ENCODE data around the gene TEC. TPM values are rescaled to one million over a fixed set of nuclear protein-coding genes. Genes with fewer than 3 reads are reported as not detected.

TEC gene
- total RNA-seq, 1 donor from 2014 or later = 3.1 TPM

DNA sequence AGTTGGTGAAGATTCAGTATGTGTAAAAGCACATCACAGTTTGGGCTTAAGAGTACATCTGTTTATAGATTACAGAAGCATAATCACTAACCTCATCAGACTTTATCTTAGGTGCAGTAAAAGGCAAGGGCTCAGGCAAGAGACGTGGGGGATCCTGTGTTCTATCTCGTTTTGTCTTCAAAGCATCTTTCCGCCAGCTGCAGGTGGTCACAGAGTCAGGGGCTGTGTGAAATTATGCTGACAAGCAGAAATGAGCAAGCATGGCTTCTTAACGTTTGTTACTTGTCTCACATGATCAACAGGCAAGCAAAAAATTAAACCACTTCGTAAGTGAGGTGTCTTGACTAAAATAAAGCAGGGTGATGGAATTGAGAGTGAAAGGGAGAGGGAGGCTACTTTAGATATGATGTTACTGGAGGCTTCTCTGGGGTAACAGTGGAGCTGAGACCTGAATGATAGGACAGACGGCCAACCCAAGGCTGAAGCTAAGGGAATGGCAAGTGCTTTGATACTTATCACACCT is 1.4 kb upstream of the TEC start:
- intact Hi-C loops (cut with DNase I) = loop anchor here (2.0 to 5.0 kb wide), 2 partner anchors 71 to 144 kb away; partner anchors contain the start of gene SLAIN2
- no peak for DNase-seq (ENCODE audit: low spot score)

DNA sequence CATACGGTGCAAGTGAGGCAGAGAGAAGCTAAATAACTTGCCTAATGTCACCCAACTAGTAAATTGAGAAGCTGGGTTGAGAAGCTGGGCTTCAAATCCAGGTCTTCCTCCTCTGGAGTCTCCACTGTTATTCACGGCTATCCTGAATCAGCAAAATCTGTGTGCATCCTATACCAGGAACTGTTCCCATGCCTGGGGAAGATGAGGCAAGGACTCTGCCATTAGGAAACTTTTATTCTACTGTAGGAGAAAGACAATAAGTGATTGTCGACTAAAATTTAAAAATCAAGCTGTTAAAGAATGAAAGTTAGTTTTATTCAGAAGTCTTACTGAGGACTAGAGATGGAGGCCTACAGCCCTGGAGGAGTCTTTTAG is 872 bp upstream of the TEC start:
- intact Hi-C loops (cut with DNase I) = loop anchor here (2.0 to 5.0 kb wide), 2 partner anchors 72 to 144 kb away; partner anchors contain the start of gene SLAIN2

DNA sequence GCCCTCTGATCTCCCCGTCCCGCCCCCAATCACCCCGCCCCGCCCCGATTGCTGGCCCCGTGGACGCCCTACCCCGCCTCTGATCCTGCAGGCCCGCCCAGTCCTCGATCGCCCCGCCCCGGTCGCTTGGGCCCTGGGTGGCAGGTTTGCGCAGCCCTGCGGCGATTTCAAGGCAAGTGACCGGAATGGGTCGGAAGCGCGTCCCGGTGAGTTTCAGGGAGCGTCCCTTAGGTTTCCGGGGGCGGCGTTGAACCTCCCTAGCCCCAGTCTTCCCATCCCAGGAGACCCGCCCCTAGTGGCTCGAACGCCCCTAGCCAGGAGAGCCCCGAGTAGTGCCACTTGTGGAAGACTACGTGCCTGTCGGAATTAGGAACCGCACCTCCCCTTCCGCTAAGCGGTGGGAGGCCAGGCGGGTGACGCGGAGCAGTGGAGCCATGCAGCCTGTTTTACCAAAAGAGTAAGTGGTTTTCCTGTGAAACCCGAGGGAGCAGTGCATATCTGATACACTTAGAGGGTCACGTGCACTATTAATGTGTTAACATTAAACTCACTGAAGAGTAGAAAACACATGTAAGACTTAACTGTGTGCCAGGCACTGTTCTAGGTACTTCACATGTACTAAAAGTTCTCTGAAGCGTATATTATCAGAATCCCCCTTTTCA is 354 bp upstream of the TEC start:
- intact Hi-C loops (cut with DNase I) = loop anchor here (2.0 to 5.0 kb wide), 2 partner anchors 72 to 143 kb away; partner anchors contain the start of gene SLAIN2
- DNase-seq (ENCODE audit: low spot score) = peak; percentile 99

More for the DNA sequence above, 872 bp upstream of the TEC start:
- DNase-seq (ENCODE audit: low spot score) = no peak

DNA sequence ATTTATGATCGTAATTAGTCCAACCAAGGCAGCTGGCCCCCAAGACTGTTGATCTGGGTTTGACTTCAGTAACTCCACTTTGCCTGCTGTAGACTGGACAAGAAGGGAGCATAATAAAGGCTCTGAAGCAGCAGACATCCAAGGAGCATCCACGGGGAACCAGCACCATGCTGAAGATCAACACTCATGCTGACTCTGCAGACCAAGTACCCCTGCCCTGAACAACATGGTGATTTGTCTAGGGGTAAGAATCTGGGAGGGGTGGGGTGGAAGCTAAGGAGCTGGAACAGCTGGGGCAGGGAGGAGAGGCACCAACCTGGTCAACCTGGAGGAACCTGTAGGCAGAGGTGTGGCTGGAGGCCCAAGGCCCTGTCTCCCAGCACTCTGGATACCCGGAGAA is 2.1 kb downstream of the TEC start:
- no peak for DNase-seq (ENCODE audit: low spot score)
- intact Hi-C loops (cut with DNase I) = no loop called here

DNA sequence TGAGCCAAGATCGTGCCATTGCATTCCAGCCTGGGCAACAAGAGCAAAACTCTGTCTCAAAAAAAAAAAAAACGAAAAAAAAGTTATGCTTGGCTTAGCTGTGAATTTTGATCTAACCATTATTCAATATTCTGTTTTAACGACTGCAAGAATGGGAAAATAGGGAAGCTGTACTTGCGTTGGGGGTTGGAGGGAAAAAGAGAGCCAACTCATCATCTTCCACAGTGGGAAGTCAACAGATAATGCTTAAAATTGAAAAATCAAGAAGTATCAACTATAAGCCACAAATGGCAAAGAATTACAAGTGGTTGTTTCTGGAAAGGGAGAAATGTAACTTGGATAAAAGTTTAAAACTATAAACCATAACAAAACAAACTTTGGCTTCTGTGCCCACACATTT is 2.9 kb downstream of the TEC start:
- no peak for DNase-seq (ENCODE audit: low spot score)
- intact Hi-C loops (cut with DNase I) = no loop called here

DNA sequence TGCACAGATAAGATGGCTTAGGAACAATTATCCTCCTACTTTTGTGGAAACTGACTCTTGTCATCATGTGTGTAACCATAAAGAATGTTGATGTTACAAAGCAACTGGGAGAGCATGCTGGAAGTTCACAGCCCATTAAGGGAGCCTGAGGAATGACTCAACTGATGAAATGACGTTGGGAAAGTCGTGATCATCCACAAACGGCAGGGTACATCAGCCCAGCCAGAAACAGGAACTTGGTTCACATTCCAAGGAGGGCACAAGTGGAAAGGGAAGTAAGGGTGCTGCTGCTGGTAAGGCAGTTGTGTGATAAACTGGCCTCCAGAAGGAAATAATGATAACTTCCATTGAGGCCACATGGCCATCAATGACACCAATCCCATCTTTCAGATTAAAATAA is 6.7 kb downstream of the TEC start:
- intact Hi-C loops (cut with DNase I) = no loop called here
- DNase-seq (ENCODE audit: low spot score) = no peak

DNA sequence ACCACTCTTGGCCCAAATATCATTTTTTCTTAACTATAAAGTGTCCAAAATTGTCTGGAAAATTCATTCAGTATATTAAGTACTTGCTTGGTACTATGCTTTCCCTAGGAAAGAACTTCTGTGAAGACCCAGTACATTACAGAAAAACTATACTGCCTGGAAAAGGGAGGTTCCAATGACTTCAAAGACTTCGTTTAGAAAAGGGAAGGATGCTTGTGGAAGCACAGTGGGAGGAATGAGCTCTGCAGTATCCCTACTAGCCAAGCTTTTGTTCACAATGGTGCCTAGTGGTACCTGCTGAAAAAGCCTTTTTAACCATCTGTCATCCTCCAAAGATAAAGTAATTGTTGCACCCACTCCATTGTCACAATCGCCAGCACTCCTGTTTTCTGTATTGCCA is 7.2 kb downstream of the TEC start:
- intact Hi-C loops (cut with DNase I) = no loop called here

DNA sequence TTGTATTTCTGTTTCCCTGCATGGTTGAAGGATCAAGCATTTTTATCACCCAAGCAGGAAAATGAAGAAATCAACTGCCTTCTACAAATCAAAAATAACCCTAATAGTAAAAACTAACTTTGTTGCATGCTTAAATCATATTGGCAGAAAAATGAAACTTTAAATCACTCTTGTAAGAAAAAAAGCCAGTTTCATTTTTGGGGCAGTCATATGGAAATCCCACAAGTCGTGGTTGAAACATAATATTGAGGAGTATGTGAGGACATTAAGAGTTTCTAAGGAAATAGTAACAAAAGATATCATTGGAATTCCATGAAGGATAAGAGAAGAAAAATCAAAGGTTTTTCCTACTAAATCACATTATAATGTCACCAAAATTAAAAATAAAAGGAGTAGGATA is 8.4 kb downstream of the TEC start:
- no peak for DNase-seq (ENCODE audit: low spot score)
- intact Hi-C loops (cut with DNase I) = no loop called here

More for the DNA sequence above, 7.2 kb downstream of the TEC start:
- DNase-seq (ENCODE audit: low spot score) = no peak

DNA sequence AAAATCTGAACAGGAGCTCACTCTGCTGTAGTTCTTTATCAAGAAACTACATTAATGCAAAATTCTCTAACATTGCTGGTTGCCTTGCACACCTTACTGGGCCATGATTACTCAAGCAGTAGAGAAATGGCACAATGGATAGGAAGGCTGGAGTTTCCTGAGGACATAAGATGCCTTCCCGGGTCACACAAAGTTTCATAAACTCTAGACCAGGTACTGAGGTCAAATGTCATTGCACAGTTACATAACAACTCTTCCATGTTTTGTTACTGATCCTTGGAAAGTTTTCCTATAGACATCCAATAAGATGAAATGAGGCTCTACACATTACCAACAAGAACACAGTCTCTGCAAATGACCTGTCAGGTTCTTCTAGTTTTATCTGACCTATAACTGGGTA is 9.9 kb downstream of the TEC start:
- intact Hi-C loops (cut with DNase I) = no loop called here
- DNase-seq (ENCODE audit: low spot score) = no peak

DNA sequence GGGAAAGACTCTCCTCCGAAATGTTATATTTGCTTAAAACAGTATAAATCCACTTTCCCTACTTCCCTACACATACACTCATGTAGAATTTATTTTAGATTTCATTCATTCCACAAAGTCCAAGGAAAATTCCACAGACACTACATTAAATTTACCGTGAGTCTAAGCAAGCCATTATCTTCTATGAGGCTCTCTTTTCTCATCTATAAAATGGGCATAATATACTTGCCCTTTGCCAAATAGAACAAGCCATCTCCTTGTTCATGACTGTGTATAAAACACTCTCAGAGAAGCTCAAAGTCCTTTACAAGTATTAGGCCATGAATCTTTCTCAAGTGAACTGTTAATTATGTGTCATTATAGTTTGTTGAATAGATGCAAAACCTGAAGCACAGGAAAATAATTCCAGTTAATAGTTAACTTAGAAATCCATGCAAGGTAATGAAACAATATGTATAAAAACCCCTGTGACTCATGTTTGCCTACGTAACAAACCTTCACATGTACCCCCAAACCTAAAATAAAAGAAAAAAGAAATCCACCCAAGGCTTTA is 10.7 kb downstream of the TEC start:
- intact Hi-C loops (cut with DNase I) = no loop called here
- DNase-seq (ENCODE audit: low spot score) = no peak

DNA sequence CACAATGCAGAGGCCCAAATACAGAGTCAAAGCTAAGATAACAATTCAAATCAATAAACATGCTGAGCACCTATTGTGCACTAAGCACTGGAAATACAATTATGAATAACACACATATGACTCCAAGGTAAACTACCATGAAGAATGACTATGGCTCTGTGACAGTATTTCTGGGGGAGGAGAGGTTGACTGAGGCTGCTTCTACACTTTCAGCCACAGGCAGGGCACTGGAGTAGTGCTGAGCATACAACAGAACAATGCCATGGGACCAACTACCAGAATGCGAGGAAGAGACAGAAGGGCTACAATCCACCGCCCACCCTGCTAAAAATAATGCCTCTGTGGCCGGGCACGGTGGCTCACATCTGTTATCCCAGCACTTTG is 13.7 kb downstream of the TEC start:
- DNase-seq (ENCODE audit: low spot score) = no peak
- intact Hi-C loops (cut with DNase I) = no loop called here

DNA sequence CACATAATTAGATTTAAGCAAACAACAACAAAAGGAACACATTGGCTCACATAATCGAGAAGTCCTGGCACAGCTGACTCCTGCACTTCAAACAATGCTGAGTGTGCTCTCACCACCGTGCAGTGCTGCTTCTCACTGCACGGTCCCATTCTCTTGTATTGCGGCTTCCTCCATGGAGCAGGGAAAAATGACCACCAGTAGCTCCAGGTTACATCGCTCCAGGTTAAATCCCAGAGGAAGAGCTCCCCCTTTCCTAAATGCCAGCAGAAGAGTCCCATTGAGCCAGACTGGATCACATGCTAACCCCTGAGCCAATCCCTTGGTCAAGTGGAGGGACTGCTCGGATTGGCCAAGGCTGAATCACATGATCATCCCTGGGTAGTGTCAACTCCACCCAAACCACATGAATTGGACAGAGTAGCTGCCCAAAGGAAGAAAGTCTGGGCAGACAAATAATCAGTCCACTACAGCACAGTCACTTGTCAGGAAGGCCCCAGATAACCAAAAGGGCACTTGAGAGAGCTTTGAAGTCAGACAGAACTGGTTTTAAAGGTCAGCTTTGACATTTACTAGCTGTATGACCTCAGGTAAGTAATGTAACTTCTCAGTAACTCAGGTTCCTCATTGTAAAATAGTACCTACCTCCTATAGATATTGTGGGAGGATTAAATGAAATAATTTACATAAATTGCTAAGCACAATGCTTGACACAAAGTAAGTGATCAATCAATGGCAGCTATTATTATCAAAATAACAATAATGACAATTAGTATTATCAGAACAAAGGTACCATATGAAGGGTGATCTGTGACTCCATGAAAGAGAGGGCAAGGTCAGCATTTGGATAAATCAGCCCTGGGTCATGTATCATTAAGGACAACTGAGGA is 14.3 kb downstream of the TEC start:
- DNase-seq (ENCODE audit: low spot score) = no peak
- intact Hi-C loops (cut with DNase I) = no loop called here

DNA sequence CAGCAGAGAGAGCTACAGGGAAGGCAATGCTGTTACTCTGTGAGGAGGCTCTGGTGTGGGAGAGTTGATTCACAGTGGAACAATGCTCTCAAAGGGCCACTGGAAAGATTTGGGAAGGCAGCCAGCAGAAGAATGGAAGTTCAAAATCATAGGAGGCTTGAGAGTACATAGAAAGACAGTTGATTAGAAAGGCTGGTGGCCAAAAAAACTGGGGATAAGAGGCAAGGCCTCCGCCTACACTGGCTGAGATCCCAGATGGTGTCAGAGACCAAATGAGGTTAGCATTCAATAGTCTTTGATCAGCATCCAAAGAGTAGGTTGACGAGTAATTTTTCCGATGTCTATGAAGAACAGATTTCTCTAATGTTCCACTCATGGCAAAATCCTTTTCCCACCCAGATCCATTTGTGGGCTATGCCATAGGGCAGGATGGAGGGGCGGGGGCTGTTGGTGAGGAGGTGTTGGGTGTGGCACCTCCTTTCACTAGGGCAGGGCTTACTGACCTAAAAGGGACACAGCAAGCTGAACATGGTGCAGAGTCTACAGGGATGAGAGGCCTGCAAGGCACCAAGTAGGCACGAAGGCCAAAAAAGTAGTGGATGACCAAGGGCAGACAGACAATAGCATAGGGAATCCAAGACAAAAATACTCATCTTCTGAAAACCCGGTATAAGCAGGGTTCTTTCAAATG is 15.1 kb downstream of the TEC start:
- DNase-seq (ENCODE audit: low spot score) = no peak
- intact Hi-C loops (cut with DNase I) = no loop called here

DNA sequence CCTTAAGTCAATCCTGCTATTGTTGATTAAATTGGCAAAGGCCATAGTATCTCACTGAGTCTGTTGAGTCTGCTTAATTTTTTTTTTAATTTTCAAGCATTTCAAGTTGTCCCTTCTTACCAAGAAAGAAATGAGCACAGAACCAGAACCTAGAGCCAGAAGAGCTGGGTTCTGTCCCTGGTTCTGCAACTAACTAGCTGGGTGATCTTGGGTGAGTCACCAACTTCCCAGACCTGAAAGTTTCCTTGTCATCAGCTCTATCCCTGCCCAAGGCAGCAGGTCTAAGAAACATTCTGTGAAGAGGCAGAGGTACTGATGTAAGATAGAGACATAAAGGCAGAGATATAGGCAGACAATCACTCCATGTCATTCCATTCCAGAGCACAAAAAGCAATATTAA is 17.3 kb downstream of the TEC start:
- intact Hi-C loops (cut with DNase I) = no loop called here
- no peak for DNase-seq (ENCODE audit: low spot score)

DNA sequence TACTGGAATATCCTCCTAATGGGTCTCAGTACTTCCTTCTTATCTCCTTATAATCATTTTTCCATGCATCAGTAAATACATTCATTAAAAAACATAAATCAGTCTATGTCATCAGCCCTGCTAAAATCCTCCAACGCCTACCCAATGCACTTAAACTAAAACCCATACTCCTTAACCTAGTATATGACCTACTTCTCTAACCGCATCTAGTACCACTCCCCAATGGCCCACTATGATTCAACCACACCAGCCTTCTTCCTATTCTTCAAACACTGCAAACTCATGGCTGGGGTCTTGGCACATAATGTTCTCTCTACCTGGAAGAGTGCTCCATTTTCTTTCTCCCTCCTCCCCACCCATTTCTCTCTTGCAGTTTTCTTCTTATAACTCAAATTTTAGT is 18.7 kb downstream of the TEC start:
- no peak for DNase-seq (ENCODE audit: low spot score)
- intact Hi-C loops (cut with DNase I) = no loop called here

DNA sequence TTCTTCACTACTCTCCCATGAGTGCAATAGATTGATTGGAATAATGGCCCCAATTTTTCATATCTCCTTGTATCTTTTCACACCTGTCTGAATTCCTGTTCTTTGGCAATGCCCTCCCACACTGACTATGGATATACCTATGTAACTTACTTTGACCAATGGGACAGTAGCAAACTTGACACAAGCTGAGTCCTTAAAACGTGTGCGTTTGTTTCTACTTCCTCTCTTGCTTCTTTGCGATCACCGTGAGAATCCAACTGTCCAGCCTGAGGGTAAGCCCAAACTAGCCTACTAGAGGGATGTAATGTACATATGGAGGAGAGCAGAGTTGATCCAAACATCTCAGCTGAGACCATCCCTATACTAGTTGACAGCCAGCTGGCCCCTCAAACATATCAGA is 19.3 kb downstream of the TEC start:
- intact Hi-C loops (cut with DNase I) = no loop called here
- no peak for DNase-seq (ENCODE audit: low spot score)

DNA sequence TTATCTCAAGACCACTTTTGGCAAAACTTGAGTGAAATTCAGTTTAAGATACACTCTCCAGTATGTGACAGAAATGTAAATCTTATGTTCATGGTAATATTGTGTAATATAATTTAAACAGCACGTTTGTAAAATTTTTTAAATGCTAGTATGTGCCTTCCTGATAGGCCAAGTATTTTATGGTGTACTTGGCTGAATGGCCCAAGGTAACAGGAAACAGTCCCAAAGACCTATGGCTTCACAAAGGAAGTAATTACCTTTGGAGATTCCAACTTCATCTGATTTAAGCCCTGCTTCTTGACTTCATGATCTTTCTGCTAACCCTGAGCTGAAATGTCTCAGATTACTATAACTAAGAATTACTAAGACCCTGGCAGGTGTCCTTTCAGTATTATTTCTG is 20.3 kb downstream of the TEC start:
- no peak for DNase-seq (ENCODE audit: low spot score)
- intact Hi-C loops (cut with DNase I) = no loop called here

DNA sequence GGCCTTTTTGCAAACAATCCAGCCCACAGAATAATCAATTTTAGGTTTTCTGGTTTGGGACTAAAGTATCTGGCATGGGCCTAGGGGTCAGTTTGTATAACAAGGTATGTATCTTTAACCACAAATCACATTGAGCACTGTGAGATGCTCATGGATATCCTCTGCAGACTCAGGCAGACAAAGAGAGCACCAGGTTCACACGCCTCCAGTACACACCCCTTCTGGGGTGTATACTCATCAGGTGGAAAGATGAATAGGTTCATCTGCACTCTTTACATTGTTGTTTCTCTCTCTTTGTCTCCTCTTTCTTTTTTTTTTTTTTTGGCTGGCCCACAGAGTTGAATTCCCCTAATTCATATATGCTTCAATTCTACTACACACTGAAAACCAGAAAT is 21.1 kb downstream of the TEC start:
- intact Hi-C loops (cut with DNase I) = no loop called here
- DNase-seq (ENCODE audit: low spot score) = no peak

DNA sequence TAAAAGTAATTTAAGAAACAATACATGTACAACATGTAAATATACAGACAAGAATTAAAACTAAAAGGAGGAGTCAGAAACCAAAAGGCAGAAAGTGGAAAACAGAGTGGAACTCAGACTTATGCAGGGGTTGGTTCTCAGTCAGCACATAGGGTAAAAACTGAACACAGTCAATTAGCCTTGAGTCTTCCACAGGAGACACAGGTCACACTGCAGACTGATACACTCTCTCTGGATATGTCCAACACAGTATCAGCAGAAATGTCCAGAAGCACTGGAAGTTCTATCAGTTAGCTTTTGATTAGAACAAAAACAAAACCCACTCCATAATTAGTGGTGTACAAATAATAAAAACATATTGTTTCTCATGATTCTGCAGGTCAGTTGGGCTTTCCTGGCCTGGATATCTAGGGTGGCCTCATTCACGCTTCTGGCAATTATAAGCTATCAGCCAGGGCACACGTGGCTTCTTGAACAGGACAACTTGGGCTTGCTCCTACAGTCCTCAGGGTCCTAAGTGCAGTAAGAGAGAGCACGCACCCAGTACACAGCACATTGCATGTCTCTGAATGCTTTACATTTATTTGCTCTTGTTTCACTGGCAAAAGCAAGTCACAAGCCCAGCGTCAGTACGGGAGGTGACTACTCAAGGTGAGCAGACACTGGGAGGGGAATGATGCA is 21.6 kb downstream of the TEC start:
- intact Hi-C loops (cut with DNase I) = no loop called here
- no peak for DNase-seq (ENCODE audit: low spot score)

Measured in cardiac septum (tissue), 1 donor.